HAP-1 (cell line): ENCODE data around the gene ERH.
"Not testable (repeated sequence)": the region's sequence is repeated elsewhere in the genome, so short reads cannot be mapped to it uniquely, and the experiment has no call there.

ENCODE experiments used
- DNase-seq, 2 experiments: peaks; one replicate each; pipeline ENCODE4 v3.0.0-alpha.2; 2016 to 2020; ENCODE audit warnings: low spot score in 2 of 2
- H3K27me3 ChIP-seq: fragments of 250-450 bp; sonication (Bioruptor Pico); 2 replicates; pipeline ENCODE4 v1.5.1; 2020; ENCODE audit warnings: low read depth, mild to moderate bottlenecking, moderate library complexity
- H3K36me3 ChIP-seq: fragments of 250-450 bp; sonication (Bioruptor Pico); replicated peaks from 2 replicates; pipeline ENCODE4 v1.5.1; 2020; ENCODE audit warnings: mild to moderate bottlenecking
- H3K4me1 ChIP-seq: fragments of 250-450 bp; sonication (Bioruptor Pico); 2 replicates; pipeline ENCODE4 v1.5.1; 2020; ENCODE audit warnings: mild to moderate bottlenecking
- H3K4me3 ChIP-seq: fragments of 250-450 bp; sonication (Bioruptor Pico); 2 replicates; pipeline ENCODE4 v1.5.1; 2020; ENCODE audit warnings: mild to moderate bottlenecking, moderate library complexity
- H3K9me3 ChIP-seq: fragments of 250-450 bp; sonication (Bioruptor Pico); 2 replicates; pipeline ENCODE4 v1.5.1; 2020; ENCODE audit warnings: mild to moderate bottlenecking, moderate library complexity
- in situ Hi-C: fragments of 300-500 bp; cut with MboI; formaldehyde crosslinking; loops from 3 replicates; pipeline ENCODE4 v1.14.3; 2020; ENCODE audit warnings: low sequenced_read_pairs, inconsistent platforms, mixed read lengths

The ERH gene

DNA sequence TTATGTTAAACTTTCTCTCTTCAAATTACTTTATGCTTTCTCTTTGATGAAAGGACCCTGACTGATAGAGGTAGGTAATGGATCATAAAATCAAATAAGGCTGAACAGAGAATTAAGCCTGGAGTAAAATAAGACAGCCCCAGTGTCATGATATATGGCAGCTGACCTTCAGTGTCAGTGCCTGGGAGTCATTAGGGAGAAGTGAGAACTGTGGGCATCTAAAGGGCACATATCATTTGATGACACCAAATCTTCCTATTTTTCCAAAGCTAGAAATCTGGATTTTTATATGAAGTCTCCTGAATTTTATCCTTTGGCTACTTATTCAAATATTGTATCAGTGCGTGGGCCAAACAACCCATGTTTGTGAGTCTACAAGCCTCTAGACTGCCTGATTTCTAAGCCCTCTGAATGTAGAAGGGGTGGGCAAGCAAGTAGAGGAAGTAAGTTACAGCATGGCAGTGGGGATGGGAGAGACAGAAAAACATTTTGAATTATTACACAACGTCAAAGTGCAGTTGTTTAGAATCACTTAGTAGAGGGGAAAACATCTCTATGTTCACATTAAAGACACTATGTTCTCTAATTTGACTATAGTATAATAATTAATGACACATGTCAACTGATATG, 10.3 kb upstream of the ERH start:
- no peaks in the 10 kb centered on the region for H3K4me1 ChIP-seq
- no peak overlapping the region for H3K4me3 ChIP-seq
- no peak for DNase-seq
- no peaks in the 10 kb centered on the region; the same call in 1 of the 2 replicates for H3K36me3 ChIP-seq
- H3K27me3 ChIP-seq = no peaks in the 10 kb centered on the region
- in situ Hi-C loops = no loop called here
- no peaks in the 10 kb centered on the region for H3K9me3 ChIP-seq

- no peak overlapping the region for H3K4me3 ChIP-seq
- no peak for DNase-seq
- no peaks in the 10 kb centered on the region for H3K9me3 ChIP-seq
- no peaks in the 10 kb centered on the region for H3K27me3 ChIP-seq
- in situ Hi-C loops = no loop called here
- H3K4me1 ChIP-seq = peaks cover 11% of the 10 kb centered on the region
- H3K36me3 ChIP-seq = no peaks in the 10 kb centered on the region; the same call in 1 of the 2 replicates
These were observed 7.7 kb upstream of the ERH start for GRCh38 chr14:69405762-69406161.

DNA sequence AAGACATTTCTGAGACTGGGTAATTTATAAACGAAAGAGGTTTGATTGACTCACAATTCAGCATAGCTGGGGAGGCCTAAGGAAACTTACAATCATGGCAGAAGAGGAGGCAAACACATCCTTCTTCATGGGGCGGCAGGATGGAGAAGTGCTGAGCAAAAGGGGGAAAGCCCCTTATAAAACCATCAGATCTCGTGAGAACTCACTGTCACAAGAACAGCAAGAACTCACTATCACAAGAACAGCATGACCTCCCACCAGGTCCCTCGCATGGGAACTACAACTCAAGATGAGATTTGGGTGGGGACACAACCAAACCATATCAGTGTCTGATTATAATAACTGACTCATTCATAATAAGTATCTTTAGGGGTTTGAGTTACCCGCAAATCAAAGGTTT, 6.8 kb upstream of the ERH start:
- Histone ChIP-seq H3K4me3 (no peak overlapping the region), H3K27me3 (no peaks in the 10 kb centered on the region), H3K9me3 (no peaks in the 10 kb centered on the region), H3K4me1 (peaks cover 15% of the 10 kb centered on the region), H3K36me3 (no peaks in the 10 kb centered on the region; the same call in 1 of the 2 replicates)
- in situ Hi-C loops = no loop called here
- DNase-seq = no peak

GRCh38 chr14:69404478-69404877, 6.4 kb upstream of the ERH start:
- Histone ChIP-seq H3K4me3 (no peak overlapping the region), H3K4me1 (peaks cover 15% of the 10 kb centered on the region), H3K36me3 (no peaks in the 10 kb centered on the region; the same call in 1 of the 2 replicates), H3K27me3 (no peaks in the 10 kb centered on the region), H3K9me3 (no peaks in the 10 kb centered on the region)
- in situ Hi-C loops = no loop called here
- no peak for DNase-seq

DNA sequence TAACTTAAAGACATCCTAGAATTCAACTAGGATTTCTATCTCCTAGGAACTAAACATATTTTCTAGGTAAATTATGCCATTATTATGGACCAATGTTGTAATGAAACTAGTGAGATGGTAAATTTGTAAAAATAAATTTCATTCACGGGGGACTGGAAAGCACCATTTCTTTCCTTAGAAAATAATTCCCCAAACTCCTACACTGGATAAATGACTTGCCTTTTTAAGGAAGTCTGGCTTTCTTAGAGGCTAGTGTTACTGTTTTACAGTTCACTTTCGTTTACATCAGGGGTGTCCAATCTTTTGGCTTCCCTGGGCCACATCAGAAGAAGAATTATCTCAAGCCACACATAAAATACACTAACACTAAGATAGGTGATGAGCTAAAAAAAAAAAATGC, 3.7 kb upstream of the ERH start:
- in situ Hi-C loops = no loop called here
- H3K4me3 ChIP-seq = peak overlapping the region; percentile 80; the same call in 1 of the 2 replicates

GRCh38 chr14:69400154-69400553, 2.1 kb upstream of the ERH start:
- in situ Hi-C loops = no loop called here
- Histone ChIP-seq H3K4me1 (peaks cover 25% of the 10 kb centered on the region), H3K9me3 (no peaks in the 10 kb centered on the region), H3K27me3 (no peaks in the 10 kb centered on the region), H3K36me3 (peaks cover 20% of the 10 kb centered on the region), H3K4me3 (peak overlapping the region; percentile 80)
- DNase-seq = no peak

More for the DNA sequence above, 3.7 kb upstream of the ERH start:
- Histone ChIP-seq H3K4me1 (peaks cover 17% of the 10 kb centered on the region), H3K36me3 (peaks cover 4% of the 10 kb centered on the region), H3K27me3 (no peaks in the 10 kb centered on the region), H3K9me3 (no peaks in the 10 kb centered on the region)
- no peak for DNase-seq

DNA sequence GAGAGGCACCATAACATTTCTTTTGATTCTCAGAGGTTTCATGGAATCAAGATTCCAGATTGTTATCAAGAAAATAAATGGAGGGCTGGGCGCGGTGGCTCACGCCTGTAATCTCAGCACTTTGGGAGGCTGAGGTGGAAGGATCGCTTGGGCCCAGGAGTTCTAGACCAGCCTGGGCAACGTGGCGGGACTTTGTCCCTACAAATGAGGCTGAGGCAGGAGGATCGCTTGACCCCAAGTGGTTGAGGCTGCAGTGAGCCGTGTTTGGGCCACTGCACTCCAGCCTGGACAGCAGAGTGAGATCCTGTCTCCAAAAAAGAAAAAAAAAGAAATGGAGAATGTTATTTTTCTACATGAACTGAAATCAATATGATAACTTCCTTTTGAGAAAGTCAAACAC, 1.7 kb upstream of the ERH start:
- Histone ChIP-seq H3K9me3 (no peaks in the 10 kb centered on the region), H3K4me3 (peak overlapping the region; percentile 80), H3K4me1 (peaks cover 25% of the 10 kb centered on the region), H3K27me3 (no peaks in the 10 kb centered on the region), H3K36me3 (peaks cover 24% of the 10 kb centered on the region)
- DNase-seq = no peak
- in situ Hi-C loops = no loop called here

DNA sequence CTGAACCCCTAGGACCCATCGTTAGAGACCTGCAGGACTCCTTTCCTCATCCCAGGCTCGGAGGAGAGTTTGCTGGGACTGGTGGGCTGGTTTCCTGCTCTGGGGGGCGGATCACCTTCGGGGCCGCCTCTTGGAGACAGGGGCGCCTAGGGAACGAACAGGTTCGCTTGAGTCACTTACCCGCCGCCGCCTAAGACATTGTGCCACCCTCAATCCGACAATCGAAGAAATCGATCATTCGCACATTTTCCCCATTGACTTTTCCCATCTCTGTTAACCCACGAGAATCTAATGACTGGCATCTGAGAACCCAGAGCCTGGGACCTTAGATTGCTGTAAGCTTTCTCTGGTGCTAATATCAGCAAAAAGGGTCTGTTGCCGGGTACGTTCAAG, 715 bp upstream of the ERH start:
- Histone ChIP-seq H3K27me3 (no peaks in the 10 kb centered on the region), H3K4me1 (peaks cover 25% of the 10 kb centered on the region), H3K36me3 (peaks cover 31% of the 10 kb centered on the region), H3K9me3 (no peaks in the 10 kb centered on the region), H3K4me3 (peak overlapping the region; percentile 80)
- no peak for DNase-seq
- in situ Hi-C loops = no loop called here

DNA sequence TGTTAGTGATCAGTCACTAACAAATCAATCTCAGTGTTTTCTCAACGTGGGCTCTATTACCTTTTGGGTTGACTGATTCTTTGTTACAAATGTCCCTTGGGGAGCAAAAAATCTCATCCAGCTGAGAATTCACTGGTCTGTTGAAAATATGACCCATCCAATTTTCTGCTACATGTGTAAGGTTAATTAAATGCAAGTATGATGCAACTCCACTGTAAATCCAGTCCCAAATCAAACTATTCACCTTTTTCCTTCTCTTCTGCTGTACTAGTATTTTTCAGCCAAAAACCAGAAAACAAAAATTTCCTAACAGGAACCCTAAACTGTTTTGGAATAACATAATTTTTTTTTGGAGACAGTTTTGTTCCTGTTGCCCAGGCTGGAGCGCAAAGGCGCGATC, 2.2 kb downstream of the ERH start:
- peaks cover 56% of the 10 kb centered on the region for H3K36me3 ChIP-seq
- in situ Hi-C loops = no loop called here
- no peaks in the 10 kb centered on the region for H3K9me3 ChIP-seq
- DNase-seq = no peak
- peaks cover 14% of the 10 kb centered on the region for H3K4me1 ChIP-seq
- H3K27me3 ChIP-seq = no peaks in the 10 kb centered on the region
- no peak overlapping the region for H3K4me3 ChIP-seq

DNA sequence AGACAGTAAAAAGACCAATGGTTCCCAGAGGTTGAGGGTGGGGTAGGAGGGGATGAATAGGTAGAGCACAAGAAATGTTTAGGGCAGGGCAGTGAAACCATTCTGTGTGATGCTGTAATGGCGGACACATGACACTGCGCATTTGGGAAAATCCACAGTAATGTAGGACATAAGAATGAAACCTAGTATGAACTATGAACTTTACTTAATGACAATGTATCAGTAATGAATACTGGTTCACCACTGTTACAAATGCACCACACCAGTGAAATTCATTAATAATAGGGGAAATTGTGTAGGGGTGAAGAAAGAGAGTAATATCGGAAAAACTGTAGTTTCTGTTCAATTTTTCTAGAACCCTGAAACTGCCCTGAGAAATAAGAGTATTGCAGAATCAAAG, 5.6 kb downstream of the ERH start:
- Histone ChIP-seq H3K27me3 (no peaks in the 10 kb centered on the region), H3K9me3 (no peaks in the 10 kb centered on the region), H3K4me3 (no peak overlapping the region), H3K36me3 (peaks cover 82% of the 10 kb centered on the region), H3K4me1 (peaks cover 12% of the 10 kb centered on the region)
- no peak for DNase-seq
- in situ Hi-C loops = no loop called here

- H3K4me3 ChIP-seq, H3K27me3 ChIP-seq, DNase-seq, in situ Hi-C loops, H3K4me1 ChIP-seq, H3K9me3 ChIP-seq: not testable (repeated sequence)
- peaks cover 89% of the 10 kb centered on the region for H3K36me3 ChIP-seq
These were observed 6.7 kb downstream of the ERH start for GRCh38 chr14:69391400-69391799.

GRCh38 chr14:69387311-69387710, 10.8 kb downstream of the ERH start:
- Histone ChIP-seq H3K36me3 (peaks cover 88% of the 10 kb centered on the region), H3K27me3 (no peaks in the 10 kb centered on the region), H3K4me3 (no peak overlapping the region), H3K9me3 (no peaks in the 10 kb centered on the region), H3K4me1 (peaks cover 3% of the 10 kb centered on the region; the same call in 1 of the 2 replicates)
- no peak for DNase-seq
- in situ Hi-C loops = no loop called here

- Histone ChIP-seq H3K36me3 (peaks cover 61% of the 10 kb centered on the region), H3K4me1 (no peaks in the 10 kb centered on the region), H3K9me3 (no peaks in the 10 kb centered on the region), H3K27me3 (no peaks in the 10 kb centered on the region), H3K4me3 (no peak overlapping the region)
- in situ Hi-C loops = no loop called here
- DNase-seq = no peak
These were observed 19.8 kb downstream of the ERH start for GRCh38 chr14:69378274-69378673.

GRCh38 chr14:69376439-69376838, 21.7 kb downstream of the ERH start:
- no peak overlapping the region for H3K4me3 ChIP-seq
- no peaks in the 10 kb centered on the region for H3K27me3 ChIP-seq
- peaks cover 45% of the 10 kb centered on the region for H3K36me3 ChIP-seq
- H3K4me1 ChIP-seq = no peaks in the 10 kb centered on the region
- in situ Hi-C loops = no loop called here
- DNase-seq = no peak
- no peaks in the 10 kb centered on the region for H3K9me3 ChIP-seq

DNA sequence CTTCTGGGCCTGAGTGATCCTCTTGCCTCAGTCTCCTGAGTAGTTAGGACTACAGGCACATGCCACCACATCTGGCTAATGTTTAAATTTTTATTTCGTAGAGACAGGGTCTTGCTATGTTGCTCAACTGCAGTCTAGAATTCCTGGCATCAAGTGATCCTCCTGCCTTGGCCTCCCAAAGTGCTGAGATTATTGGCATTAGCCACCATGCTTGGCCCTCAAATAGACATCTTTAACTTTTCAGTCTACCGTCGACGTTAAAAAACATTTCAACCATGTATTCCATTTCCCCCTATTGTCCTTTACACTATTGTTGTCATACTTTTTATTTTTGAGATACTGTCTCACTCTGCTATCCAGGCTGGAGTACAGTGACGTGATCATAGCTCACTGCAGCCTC, 22.4 kb downstream of the ERH start:
- Histone ChIP-seq H3K27me3 (no peaks in the 10 kb centered on the region), H3K9me3 (no peaks in the 10 kb centered on the region), H3K4me1 (no peaks in the 10 kb centered on the region), H3K4me3 (no peak overlapping the region), H3K36me3 (peaks cover 38% of the 10 kb centered on the region)
- in situ Hi-C loops = no loop called here
- DNase-seq = no peak
